ENCODE measurements around the gene WDR37. TPM values are rescaled to one million over a fixed set of nuclear protein-coding genes. Genes with fewer than 3 reads are reported as not detected.
"Not testable (repeated sequence)": the region's sequence is repeated elsewhere in the genome, so short reads cannot be mapped to it uniquely, and the experiment has no call there.

Gene WDR37
- polyA plus RNA-seq (ENCODE audit: insufficient read length in 4 of 4): 10 to 100 TPM; 14.5 to 20.4 (median 17.9) TPM

GRCh38 chr10:1056326-1057105 lies at the start of gene WDR37:
Gene WDR37 (plus strand): TSS chr10:1056385. CDS start chr10:1072156, 15,771 bp downstream.
- peak; percentile 53 to 71 (median 70) for DNase-seq (ENCODE audit: low read depth in 4 of 4, low spot score in 2 of 4)

GRCh38 chr10:1006573-1006972 lies 49.6 kb upstream of the WDR37 start:
- DNase-seq (ENCODE audit: low read depth in 4 of 4, low spot score in 2 of 4): no peak

GRCh38 chr10:1007583-1007982 lies 48.6 kb upstream of the WDR37 start:
- no peak for DNase-seq (ENCODE audit: low read depth in 4 of 4, low spot score in 2 of 4)

- DNase-seq (ENCODE audit: low read depth in 4 of 4, low spot score in 2 of 4): no peak
Measured at GRCh38 chr10:1009071-1009494, 47.1 kb upstream of the WDR37 start.

- not testable (repeated sequence) for DNase-seq (ENCODE audit: low read depth in 4 of 4, low spot score in 2 of 4)
Measured at GRCh38 chr10:1009947-1010346, 46.2 kb upstream of the WDR37 start.

GRCh38 chr10:1010703-1011102 lies 45.5 kb upstream of the WDR37 start:
- DNase-seq (ENCODE audit: low read depth in 4 of 4, low spot score in 2 of 4): no peak

- no peak for DNase-seq (ENCODE audit: low read depth in 4 of 4, low spot score in 2 of 4)
Measured at GRCh38 chr10:1011696-1012095, 44.5 kb upstream of the WDR37 start.

- no peak for DNase-seq (ENCODE audit: low read depth in 4 of 4, low spot score in 2 of 4)
Measured at GRCh38 chr10:1015688-1016087, 40.5 kb upstream of the WDR37 start.

GRCh38 chr10:1019362-1019761 lies 36.8 kb upstream of the WDR37 start:
- no peak for DNase-seq (ENCODE audit: low read depth in 4 of 4, low spot score in 2 of 4)

GRCh38 chr10:1020460-1020859 lies 35.7 kb upstream of the WDR37 start:
- no peak for DNase-seq (ENCODE audit: low read depth in 4 of 4, low spot score in 2 of 4)

- DNase-seq (ENCODE audit: low read depth in 4 of 4, low spot score in 2 of 4): no peak
Measured at GRCh38 chr10:1020958-1021357, 35.2 kb upstream of the WDR37 start.

GRCh38 chr10:1022413-1022812 lies 33.8 kb upstream of the WDR37 start:
- DNase-seq (ENCODE audit: low read depth in 4 of 4, low spot score in 2 of 4): no peak

GRCh38 chr10:1024103-1024502 lies 32.1 kb upstream of the WDR37 start:
- no peak for DNase-seq (ENCODE audit: low read depth in 4 of 4, low spot score in 2 of 4)

GRCh38 chr10:1025683-1026082 lies 30.5 kb upstream of the WDR37 start, which contains the start of gene IDI2:
Gene IDI2 (minus strand): TSS chr10:1025859. CDS start chr10:1024723, 1,136 bp downstream.
- no peak for DNase-seq (ENCODE audit: low read depth in 4 of 4, low spot score in 2 of 4)

GRCh38 chr10:1026578-1026977 lies 29.6 kb upstream of the WDR37 start:
- no peak for DNase-seq (ENCODE audit: low read depth in 4 of 4, low spot score in 2 of 4)

GRCh38 chr10:1029838-1030237 lies 26.3 kb upstream of the WDR37 start:
- DNase-seq (ENCODE audit: low read depth in 4 of 4, low spot score in 2 of 4): no peak

- no peak for DNase-seq (ENCODE audit: low read depth in 4 of 4, low spot score in 2 of 4)
Measured at GRCh38 chr10:1033601-1034000, 22.6 kb upstream of the WDR37 start.

GRCh38 chr10:1034758-1035157 lies 21.4 kb upstream of the WDR37 start:
- no peak for DNase-seq (ENCODE audit: low read depth in 4 of 4, low spot score in 2 of 4)

GRCh38 chr10:1035201-1035600 lies 21.0 kb upstream of the WDR37 start:
- no peak for DNase-seq (ENCODE audit: low read depth in 4 of 4, low spot score in 2 of 4)

GRCh38 chr10:1036341-1036791 lies 19.8 kb upstream of the WDR37 start:
- no peak for DNase-seq (ENCODE audit: low read depth in 4 of 4, low spot score in 2 of 4)

GRCh38 chr10:1037098-1037497 lies 19.1 kb upstream of the WDR37 start:
- no peak for DNase-seq (ENCODE audit: low read depth in 4 of 4, low spot score in 2 of 4)

- DNase-seq (ENCODE audit: low read depth in 4 of 4, low spot score in 2 of 4): not testable (repeated sequence)
Measured at GRCh38 chr10:1038769-1039168, 17.4 kb upstream of the WDR37 start.

Data from left renal cortex interstitium (tissue), 4 donors.